Neural crest cell (in vitro differentiated cells): Measurements from ENCODE around the gene CACNG7. TPM values are rescaled to one million over a fixed set of nuclear protein-coding genes. Genes with fewer than 3 reads are reported as not detected.

ENCODE experiments used
- DNase-seq: peaks from one replicate; pipeline ENCODE4 v3.0.0; 2021; ENCODE audit warnings: low read depth, mixed read lengths, low spot score
- H3K27ac Mint-ChIP-seq: one replicate; pipeline ENCODE4 v1.8.0; 2021; ENCODE audit warnings: mild to moderate bottlenecking, mixed read lengths; ENCODE audit not compliant: unreplicated experiment
- H3K27me3 Mint-ChIP-seq: 2 replicates; pipeline ENCODE4 v1.8.0; 2021; ENCODE audit warnings: low read depth, mild to moderate bottlenecking, mixed read lengths
- H3K36me3 Mint-ChIP-seq: 2 replicates; pipeline ENCODE4 v1.8.0; 2021; ENCODE audit warnings: low read depth, mild to moderate bottlenecking, mixed read lengths
- H3K4me1 Mint-ChIP-seq: 2 replicates; pipeline ENCODE4 v1.8.0; 2021; ENCODE audit warnings: mixed read lengths
- H3K4me3 Mint-ChIP-seq: one replicate; pipeline ENCODE4 v1.8.0; 2021; ENCODE audit warnings: mild to moderate bottlenecking, mixed read lengths
- H3K9me3 Mint-ChIP-seq: 2 replicates; pipeline ENCODE4 v1.8.0; 2021; ENCODE audit warnings: mixed read lengths
- total RNA-seq: library from RNA; stranded (reverse); gene quantifications from 2 replicates; pipeline ENCODE4 v1.2.1, GENCODE V29; 2021
- TF ChIP-seq, protein P1 (sequence below): fragments of 200-600 bp; sonication (generic); conservative IDR thresholded peaks from 2 replicates; pipeline ENCODE4 v1.5.0; 2021; ENCODE audit warnings: antibody characterized with exemption, mild to moderate bottlenecking

The CACNG7 gene
- total RNA-seq, 1 donor from 2014 or later: 25.3 TPM

DNA sequence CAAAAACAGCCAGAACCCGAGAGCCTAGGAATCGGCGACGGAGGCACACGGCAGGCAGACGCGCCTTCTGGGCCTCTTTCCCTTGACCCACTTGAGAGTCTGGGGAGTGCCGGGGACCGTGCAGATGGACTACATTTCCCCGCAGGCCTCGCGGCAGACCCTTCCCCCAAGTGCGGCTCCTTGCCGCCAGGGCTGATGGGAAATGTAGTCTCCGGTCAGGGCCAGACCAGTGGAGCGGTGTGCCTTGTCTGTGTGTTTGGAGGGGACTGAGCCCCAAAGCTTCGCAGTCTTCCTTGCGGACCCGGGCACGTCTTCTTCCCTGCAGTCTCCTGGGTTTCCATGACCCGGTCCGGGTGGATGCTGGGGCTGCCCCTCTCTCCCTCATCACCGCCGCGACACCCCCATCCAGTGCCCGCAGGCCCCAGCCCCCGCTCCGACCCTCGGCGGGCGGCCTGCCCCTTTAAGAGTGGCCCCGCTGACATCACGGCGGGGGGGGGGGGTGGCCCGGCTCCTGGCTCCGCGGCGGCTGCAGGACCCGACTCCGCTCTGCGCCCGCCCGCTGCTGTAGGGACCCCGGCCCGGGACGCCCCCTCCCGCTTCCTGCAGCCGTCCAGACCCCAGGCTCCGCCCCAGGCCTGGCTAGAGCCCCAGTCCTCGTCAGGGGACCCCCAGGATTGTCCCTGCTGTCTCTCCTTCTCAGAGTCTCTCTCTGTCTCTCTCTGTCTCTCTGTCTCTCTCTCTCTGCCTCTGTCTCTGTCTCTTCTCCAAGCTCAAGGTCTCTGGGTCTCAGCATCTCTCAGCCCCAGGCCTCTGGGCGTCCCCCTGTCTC, 758 bp upstream of the CACNG7 start:
- H3K36me3 Mint-ChIP-seq: no peaks in the 10 kb centered on the region
- peak; percentile 66 for DNase-seq
- peak overlapping the region; percentile 86 for H3K4me3 Mint-ChIP-seq
- no peaks in the 10 kb centered on the region for H3K9me3 Mint-ChIP-seq
- peaks cover 86% of the 10 kb centered on the region for H3K27me3 Mint-ChIP-seq
- TF ChIP-seq, protein P1, sequence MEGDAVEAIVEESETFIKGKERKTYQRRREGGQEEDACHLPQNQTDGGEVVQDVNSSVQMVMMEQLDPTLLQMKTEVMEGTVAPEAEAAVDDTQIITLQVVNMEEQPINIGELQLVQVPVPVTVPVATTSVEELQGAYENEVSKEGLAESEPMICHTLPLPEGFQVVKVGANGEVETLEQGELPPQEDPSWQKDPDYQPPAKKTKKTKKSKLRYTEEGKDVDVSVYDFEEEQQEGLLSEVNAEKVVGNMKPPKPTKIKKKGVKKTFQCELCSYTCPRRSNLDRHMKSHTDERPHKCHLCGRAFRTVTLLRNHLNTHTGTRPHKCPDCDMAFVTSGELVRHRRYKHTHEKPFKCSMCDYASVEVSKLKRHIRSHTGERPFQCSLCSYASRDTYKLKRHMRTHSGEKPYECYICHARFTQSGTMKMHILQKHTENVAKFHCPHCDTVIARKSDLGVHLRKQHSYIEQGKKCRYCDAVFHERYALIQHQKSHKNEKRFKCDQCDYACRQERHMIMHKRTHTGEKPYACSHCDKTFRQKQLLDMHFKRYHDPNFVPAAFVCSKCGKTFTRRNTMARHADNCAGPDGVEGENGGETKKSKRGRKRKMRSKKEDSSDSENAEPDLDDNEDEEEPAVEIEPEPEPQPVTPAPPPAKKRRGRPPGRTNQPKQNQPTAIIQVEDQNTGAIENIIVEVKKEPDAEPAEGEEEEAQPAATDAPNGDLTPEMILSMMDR: no peak
- H3K4me1 Mint-ChIP-seq: peaks cover 27% of the 10 kb centered on the region
- peak overlapping the region; percentile 65 for H3K27ac Mint-ChIP-seq

DNA sequence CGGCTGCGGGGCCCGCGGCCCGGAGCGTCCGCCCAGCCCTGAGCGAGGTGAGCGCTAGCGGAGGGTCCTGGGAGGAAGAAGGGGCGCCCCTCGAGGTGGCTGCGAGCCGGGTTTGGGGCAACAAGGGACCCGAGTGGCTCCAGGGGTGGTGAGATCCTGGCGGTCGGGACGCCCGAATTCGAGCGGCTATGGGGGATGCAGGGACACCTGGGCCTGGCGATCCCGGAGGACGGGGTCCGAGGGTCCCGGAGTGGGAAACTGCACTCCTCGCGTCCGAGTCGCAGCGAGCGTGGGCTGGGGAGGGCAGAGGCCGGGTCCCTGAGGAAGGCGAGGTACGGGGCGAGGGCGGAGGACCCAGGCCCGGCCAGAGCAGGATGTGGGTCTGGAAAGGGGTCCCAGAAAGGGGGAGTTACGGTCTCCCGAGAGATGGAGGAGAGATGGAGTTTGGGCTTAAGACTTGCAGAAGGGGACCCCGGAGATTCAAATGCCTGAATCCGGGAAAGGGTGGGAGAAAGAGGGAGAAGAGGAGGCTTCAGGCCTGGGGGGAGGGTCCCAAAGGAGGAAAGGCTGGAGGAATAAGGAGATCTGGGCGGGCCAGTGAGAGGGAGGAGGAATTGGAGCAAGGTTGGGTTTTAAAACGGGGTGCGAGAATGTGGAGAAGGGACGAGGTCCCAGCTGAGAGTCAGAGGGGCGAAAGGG, 542 bp downstream of the CACNG7 start:
- no peak for DNase-seq
- H3K27ac Mint-ChIP-seq: no peak overlapping the region
- H3K4me3 Mint-ChIP-seq: peak overlapping the region; percentile 87
- H3K9me3 Mint-ChIP-seq: no peaks in the 10 kb centered on the region
- TF ChIP-seq, protein P1: no peak
- H3K4me1 Mint-ChIP-seq: peaks cover 27% of the 10 kb centered on the region
- no peaks in the 10 kb centered on the region for H3K36me3 Mint-ChIP-seq
- peaks cover 74% of the 10 kb centered on the region for H3K27me3 Mint-ChIP-seq

DNA sequence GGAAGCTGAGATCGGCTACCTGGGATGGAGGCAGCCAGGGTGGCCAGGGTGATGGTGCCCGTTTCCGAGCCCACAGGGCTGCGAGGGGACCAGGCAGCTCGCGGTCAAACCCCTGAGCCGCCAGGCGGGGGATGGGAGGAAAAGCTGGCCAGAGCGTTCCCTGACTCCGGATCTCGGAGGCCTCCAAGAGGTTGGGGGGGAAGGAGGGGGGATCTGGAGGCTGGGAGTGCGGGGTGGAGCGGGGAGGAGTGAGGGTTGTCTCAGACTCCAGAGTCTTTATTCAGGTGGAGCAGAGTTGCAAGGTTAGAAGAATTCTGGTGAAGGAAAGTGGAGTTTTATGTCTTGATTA, 1.1 kb downstream of the CACNG7 start:
- DNase-seq: no peak
- no peak overlapping the region for H3K27ac Mint-ChIP-seq
- no peaks in the 10 kb centered on the region for H3K36me3 Mint-ChIP-seq
- TF ChIP-seq, protein P1: no peak
- H3K4me3 Mint-ChIP-seq: peak overlapping the region; percentile 87
- peaks cover 27% of the 10 kb centered on the region for H3K4me1 Mint-ChIP-seq
- no peaks in the 10 kb centered on the region for H3K9me3 Mint-ChIP-seq
- peaks cover 69% of the 10 kb centered on the region for H3K27me3 Mint-ChIP-seq

DNA sequence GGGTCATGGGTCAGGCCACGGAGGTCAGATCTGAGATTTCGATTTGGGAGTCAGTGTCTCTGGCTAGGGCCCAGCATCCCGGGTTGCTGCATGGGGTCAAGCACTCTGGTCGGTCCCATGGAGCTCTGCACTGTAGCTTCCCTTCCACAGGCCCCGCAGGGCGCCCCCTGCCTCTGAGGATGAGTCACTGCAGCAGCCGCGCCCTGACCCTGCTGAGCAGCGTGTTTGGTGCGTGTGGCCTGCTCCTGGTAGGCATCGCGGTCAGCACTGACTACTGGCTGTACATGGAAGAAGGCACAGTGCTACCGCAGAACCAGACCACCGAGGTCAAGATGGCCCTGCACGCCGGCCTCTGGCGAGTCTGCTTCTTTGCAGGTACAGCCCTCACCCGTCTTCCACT, 3.6 kb downstream of the CACNG7 start:
- H3K9me3 Mint-ChIP-seq: no peaks in the 10 kb centered on the region
- no peak for DNase-seq
- TF ChIP-seq, protein P1: peak; percentile 39
- peak overlapping the region; percentile 59 for H3K4me3 Mint-ChIP-seq
- H3K27me3 Mint-ChIP-seq: peaks cover 46% of the 10 kb centered on the region
- peaks cover 24% of the 10 kb centered on the region for H3K4me1 Mint-ChIP-seq
- peaks cover 4% of the 10 kb centered on the region for H3K36me3 Mint-ChIP-seq
- no peak overlapping the region for H3K27ac Mint-ChIP-seq

DNA sequence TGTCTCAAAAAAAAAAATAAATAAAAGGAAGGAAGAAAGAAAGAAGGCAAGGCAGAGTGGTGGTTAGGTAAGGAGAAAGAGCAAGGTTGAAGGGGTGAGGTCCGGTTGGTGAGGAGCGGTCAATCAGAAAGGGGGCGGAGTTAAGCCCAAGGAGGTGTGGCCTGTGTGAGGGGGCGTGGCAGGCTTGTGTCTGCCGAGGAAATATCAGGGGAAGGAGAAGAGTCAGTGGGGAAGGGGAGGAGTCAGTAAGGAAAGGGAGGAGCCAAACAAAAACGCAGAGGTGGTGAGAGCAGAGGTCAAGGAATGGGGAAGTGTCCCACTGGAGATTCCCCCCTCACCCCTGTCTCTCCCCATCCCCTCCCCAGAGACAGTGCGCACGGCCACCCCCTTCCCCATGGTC, 5.9 kb downstream of the CACNG7 start:
- no peak for DNase-seq
- Mint-ChIP-seq H3K27ac (no peak overlapping the region), H3K4me3 (no peak overlapping the region), H3K36me3 (peaks cover 8% of the 10 kb centered on the region), H3K9me3 (no peaks in the 10 kb centered on the region), H3K27me3 (peaks cover 28% of the 10 kb centered on the region), H3K4me1 (peaks cover 8% of the 10 kb centered on the region)
- TF ChIP-seq, protein P1: no peak
